ENCODE measurements around the gene ADAM20.

ADAM20 gene

DNA sequence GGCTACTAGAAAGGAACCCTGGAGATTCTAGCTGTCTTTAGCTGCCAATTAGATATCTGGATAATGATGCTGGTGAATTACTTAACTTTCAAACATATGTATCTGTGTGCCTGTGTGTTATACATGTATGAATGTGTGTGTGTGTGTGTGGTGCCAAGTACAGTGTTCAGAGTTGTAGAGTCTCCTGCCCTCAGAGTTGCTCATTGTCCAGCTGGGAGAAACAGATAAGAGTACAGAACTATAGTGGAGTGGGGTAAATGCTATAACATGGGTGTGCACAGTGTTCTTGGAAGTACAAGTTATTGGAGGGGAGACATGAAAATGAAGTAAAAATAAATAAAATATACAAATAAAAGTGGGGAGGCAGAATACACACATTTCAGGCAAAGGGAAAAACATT, 23.6 kb upstream of the ADAM20 start:
- TF ChIP-seq, protein P1, sequence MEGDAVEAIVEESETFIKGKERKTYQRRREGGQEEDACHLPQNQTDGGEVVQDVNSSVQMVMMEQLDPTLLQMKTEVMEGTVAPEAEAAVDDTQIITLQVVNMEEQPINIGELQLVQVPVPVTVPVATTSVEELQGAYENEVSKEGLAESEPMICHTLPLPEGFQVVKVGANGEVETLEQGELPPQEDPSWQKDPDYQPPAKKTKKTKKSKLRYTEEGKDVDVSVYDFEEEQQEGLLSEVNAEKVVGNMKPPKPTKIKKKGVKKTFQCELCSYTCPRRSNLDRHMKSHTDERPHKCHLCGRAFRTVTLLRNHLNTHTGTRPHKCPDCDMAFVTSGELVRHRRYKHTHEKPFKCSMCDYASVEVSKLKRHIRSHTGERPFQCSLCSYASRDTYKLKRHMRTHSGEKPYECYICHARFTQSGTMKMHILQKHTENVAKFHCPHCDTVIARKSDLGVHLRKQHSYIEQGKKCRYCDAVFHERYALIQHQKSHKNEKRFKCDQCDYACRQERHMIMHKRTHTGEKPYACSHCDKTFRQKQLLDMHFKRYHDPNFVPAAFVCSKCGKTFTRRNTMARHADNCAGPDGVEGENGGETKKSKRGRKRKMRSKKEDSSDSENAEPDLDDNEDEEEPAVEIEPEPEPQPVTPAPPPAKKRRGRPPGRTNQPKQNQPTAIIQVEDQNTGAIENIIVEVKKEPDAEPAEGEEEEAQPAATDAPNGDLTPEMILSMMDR (IDR thresholded peaks at IDR 0.05) = no peak
- no peak overlapping the region for H3K27ac ChIP-seq

DNA sequence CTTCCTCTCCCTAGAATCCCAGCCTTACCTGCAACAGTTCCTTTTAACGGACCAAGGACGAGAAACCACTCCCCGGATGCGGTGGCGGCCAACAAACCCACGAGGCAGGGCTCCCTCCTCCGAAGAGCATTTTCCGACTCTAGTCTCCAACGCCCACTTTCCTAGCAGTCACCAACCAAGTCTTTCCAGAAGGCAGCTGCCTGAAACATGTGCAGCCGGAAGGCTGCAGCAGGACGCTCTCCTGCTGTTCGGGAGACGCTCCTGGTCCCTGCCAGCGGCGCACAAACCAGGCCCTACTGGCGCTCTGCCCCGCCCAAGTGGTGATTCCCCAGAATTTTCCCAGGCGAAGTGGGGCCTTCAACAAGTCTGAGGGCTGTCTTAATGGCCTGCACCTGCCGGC, 21.1 kb upstream of the ADAM20 start:
- no peak for TF ChIP-seq ZFX (IDR thresholded peaks at IDR 0.05; ENCODE audit: borderline replicate concordance)
- TF ChIP-seq, protein P1 (IDR thresholded peaks at IDR 0.05) = no peak

DNA sequence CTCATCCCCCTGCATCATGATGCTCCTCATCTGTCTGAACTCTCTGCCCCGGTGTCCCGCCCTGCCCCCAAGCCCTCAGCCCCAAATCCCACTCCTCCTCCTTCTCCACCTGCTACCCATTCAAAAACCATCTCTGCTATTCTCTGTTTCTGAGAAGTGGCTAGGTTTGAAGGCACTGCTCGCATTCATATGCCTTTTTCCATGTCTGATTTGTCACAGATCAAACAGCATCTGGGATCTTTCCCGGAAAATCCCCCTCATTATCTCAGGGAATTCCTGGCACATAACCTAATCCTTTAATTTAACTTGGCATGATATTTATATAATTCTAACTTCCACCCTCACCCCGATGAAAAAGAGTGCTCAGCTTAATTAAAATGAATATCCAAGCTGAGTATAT, 3.3 kb upstream of the ADAM20 start:
- TF ChIP-seq, protein P1 (IDR thresholded peaks at IDR 0.05) = no peak
- TF ChIP-seq ZFX (IDR thresholded peaks at IDR 0.05; ENCODE audit: borderline replicate concordance) = no peak

More for the DNA sequence above, 21.1 kb upstream of the ADAM20 start:
- no peak overlapping the region for H3K27ac ChIP-seq

DNA sequence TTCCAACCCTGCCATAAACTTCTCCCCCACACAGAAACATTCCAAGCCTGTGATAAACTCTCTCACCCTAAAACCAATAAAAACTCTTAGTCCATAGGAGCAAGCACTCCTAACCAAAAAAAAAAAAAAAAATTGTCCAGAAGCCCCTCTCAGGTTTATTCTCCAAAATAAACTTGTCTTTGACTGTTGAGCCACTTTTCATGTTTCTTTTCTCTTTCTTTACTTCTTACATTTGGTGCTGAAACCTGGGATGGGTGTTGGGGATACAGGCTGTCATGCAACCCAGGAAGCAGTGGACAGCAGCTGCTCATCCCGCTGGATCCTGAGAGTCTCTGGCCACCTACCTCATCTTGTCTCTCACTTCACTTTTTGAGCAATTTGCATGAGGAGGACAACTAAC, 2.0 kb upstream of the ADAM20 start:
- H3K27ac ChIP-seq = no peak overlapping the region
- TF ChIP-seq ZFX (IDR thresholded peaks at IDR 0.05; ENCODE audit: borderline replicate concordance) = no peak
- TF ChIP-seq, protein P1 (IDR thresholded peaks at IDR 0.05) = no peak

More for the DNA sequence above, 3.3 kb upstream of the ADAM20 start:
- no peak overlapping the region for H3K27ac ChIP-seq

DNA sequence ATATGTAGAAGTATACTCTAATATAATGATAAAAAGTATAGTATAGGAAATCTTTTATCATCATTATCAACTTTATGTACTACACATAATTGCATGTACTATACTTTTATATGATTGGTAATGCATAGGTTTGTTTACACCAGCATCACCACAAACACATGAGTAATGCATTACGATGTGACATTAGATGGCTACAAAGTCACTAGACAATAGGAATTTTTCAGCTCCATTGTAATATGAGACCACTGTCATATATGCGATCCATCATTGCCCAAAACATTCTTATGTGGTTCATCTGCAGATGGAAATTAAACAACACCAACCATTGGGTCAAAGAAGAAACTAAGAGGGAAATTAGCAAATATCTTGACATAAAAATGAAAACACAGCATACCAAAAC, 4.4 kb downstream of the ADAM20 start:
- TF ChIP-seq, protein P1 (IDR thresholded peaks at IDR 0.05) = no peak
- TF ChIP-seq ZFX (IDR thresholded peaks at IDR 0.05; ENCODE audit: borderline replicate concordance) = no peak
- no peak overlapping the region for H3K27ac ChIP-seq

DNA sequence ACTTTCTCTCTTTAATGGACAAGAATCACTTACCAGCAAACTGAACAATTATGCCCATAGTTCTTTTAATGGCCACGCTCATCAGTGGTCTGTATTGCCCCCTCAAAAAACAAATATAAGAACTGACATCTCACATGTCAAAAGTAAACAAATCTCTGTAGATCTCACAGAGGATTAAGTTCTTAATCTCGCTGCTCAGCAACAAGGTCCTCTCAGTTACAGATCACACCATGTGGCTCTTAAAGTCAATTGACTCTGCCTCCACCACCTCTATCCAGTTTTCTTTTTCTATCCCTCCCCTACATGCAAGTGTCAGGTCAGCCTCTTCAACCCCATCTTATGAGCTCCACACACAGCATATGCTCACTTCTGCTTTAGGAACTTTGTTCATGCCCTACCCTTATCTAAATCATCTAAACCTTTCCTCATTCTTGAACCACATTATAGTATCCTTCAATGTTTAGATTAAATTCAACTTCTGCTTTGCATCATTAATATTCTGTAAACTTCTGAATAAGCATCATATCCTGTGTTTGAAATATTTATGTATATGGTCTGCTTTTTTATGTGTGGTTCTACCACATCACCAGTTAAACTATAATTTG, 7.2 kb downstream of the ADAM20 start:
- TF ChIP-seq ZFX (IDR thresholded peaks at IDR 0.05; ENCODE audit: borderline replicate concordance) = no peak
- TF ChIP-seq, protein P1 (IDR thresholded peaks at IDR 0.05) = no peak
- no peak overlapping the region for H3K27ac ChIP-seq

DNA sequence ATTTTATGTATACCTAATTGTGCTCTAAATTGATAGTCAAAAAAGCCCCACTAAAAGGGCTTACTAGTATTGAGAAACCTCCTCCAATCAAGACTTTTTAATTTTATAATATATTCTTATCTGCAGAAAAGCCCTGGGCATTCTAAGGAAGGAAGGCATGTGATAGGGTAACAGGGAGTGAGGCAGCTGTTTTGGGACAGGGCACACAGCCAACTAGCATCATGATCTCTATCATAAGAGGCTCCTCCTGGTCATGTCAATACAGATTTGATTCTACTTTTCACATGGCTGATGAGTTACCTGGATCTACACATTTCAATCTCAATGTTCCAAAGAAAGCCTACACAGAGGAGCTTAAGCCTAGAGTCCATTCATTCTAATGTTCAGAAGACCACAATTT, 9.1 kb downstream of the ADAM20 start:
- H3K27ac ChIP-seq = no peak overlapping the region
- TF ChIP-seq ZFX (IDR thresholded peaks at IDR 0.05; ENCODE audit: borderline replicate concordance) = no peak
- TF ChIP-seq, protein P1 (IDR thresholded peaks at IDR 0.05) = no peak
